ENCODE measurements around the gene HOXB8. TPM values are rescaled to one million over a fixed set of nuclear protein-coding genes. Genes with fewer than 3 reads are reported as not detected.

HOXB8 gene
- total RNA-seq, 3 donors from 2014 or later: 0.59 to 4.6 (median 4.6) TPM

GRCh38 chr17:48606892-48607614 lies 8.0 kb downstream of the HOXB8 start:
- no peak for TF ChIP-seq POLR2AphosphoS5 (IDR thresholded peaks at IDR 0.05)
- TF ChIP-seq CTCF (IDR thresholded peaks at IDR 0.05): no peak
- no peak for TF ChIP-seq POLR2A (IDR thresholded peaks at IDR 0.05)
- intact Hi-C loops (cut with DNase I; ENCODE audit: low total_unique reads): no loop called here
- H3K27me3 ChIP-seq: peaks cover 6 to 97% of the 10 kb centered on the region in 2 donors

GRCh38 chr17:48605991-48606891 lies 8.9 kb downstream of the HOXB8 start:
- intact Hi-C loops (cut with DNase I; ENCODE audit: low total_unique reads): no loop called here
- H3K27me3 ChIP-seq: peaks cover 3 to 97% of the 10 kb centered on the region in 2 donors
- H3K27ac ChIP-seq: no peak overlapping the region
- no peak overlapping the region for H3K4me3 ChIP-seq
- H3K36me3 ChIP-seq: no peaks in the 10 kb centered on the region
- no peak for DNase-seq (ENCODE audit: low spot score in 2 of 2)
- TF ChIP-seq POLR2A (IDR thresholded peaks at IDR 0.05): no peak
- no peak for TF ChIP-seq CTCF (IDR thresholded peaks at IDR 0.05)
- no peak for TF ChIP-seq POLR2AphosphoS5 (IDR thresholded peaks at IDR 0.05)
- H3K4me1 ChIP-seq: no peaks in the 10 kb centered on the region
- H3K9me3 ChIP-seq: no peaks in the 10 kb centered on the region

More at GRCh38 chr17:48606892-48607614, 8.0 kb downstream of the HOXB8 start:
- no peak overlapping the region for H3K27ac ChIP-seq
- no peaks in the 10 kb centered on the region for H3K9me3 ChIP-seq
- no peaks in the 10 kb centered on the region for H3K4me1 ChIP-seq
- H3K4me3 ChIP-seq: no peak overlapping the region
- no peak for DNase-seq (ENCODE audit: low spot score in 2 of 2)
- no peaks in the 10 kb centered on the region for H3K36me3 ChIP-seq

- TF ChIP-seq CTCF (IDR thresholded peaks at IDR 0.05) (no peak), POLR2A (IDR thresholded peaks at IDR 0.05) (no peak), POLR2AphosphoS5 (IDR thresholded peaks at IDR 0.05) (no peak)
- no peaks in the 10 kb centered on the region for H3K9me3 ChIP-seq
- intact Hi-C loops (cut with DNase I; ENCODE audit: low total_unique reads): no loop called here
Measured at GRCh38 chr17:48605409-48605919, 9.6 kb downstream of the HOXB8 start.

GRCh38 chr17:48604770-48605329 lies 10.2 kb downstream of the HOXB8 start, which contains the start of gene HOXB6:
Gene HOXB6, minus strand, starts transcription at chr17:48604986. Its CDS starts 6,836 bp downstream, at chr17:48598150.
- no peak for TF ChIP-seq POLR2A (IDR thresholded peaks at IDR 0.05)
- TF ChIP-seq POLR2AphosphoS5 (IDR thresholded peaks at IDR 0.05): no peak
- TF ChIP-seq CTCF (IDR thresholded peaks at IDR 0.05): no peak
- H3K4me3 ChIP-seq: peak within 1 kb of the TSS; percentile 28 to 55 (median 52)
- peak within 1 kb of the TSS in 1 of 2 donors; percentile 82 for H3K27ac ChIP-seq
- no peak for DNase-seq (ENCODE audit: low spot score in 2 of 2)
- H3K36me3 ChIP-seq: no peaks in the 10 kb centered on the region
- intact Hi-C loops (cut with DNase I; ENCODE audit: low total_unique reads): no loop called here
- no peaks in the 10 kb centered on the region for H3K4me1 ChIP-seq
- peaks cover 3 to 97% of the 10 kb centered on the region in 2 donors for H3K27me3 ChIP-seq
- H3K9me3 ChIP-seq: no peaks in the 10 kb centered on the region

More at GRCh38 chr17:48605409-48605919, 9.6 kb downstream of the HOXB8 start:
- Histone ChIP-seq H3K27me3 (peaks cover 3 to 97% of the 10 kb centered on the region in 2 donors), H3K4me3 (peak overlapping the region; percentile 28 to 55 (median 52)), H3K27ac (peak overlapping the region in 1 of 2 donors; percentile 82), H3K4me1 (no peaks in the 10 kb centered on the region), H3K36me3 (no peaks in the 10 kb centered on the region)
- DNase-seq (ENCODE audit: low spot score in 2 of 2): no peak

All from breast epithelium (tissue), 4 donors.